Calu3 (cell line): ENCODE results near the gene LCE3C. TPM values are rescaled to one million over a fixed set of nuclear protein-coding genes. Genes with fewer than 3 reads are reported as not detected.
"Not testable (repeated sequence)": the region's sequence is repeated elsewhere in the genome, so short reads cannot be mapped to it uniquely, and the experiment has no call there.

Source experiments
- BruUV-seq: library from RNA; stranded (reverse); fragments of 400-500 nt; replicated peaks from 2 replicates; lab custom pipeline; 2021; lab: Mats Ljungman, UMichigan
- CTCF ChIA-PET: fragments of 300-600 bp; sonication (Branson Sonifier 250); formaldehyde crosslinking; loops from one replicate; lab custom pipeline; 2022; ENCODE audit warnings: antibody characterized with exemption; lab: Charles Lee
- DNase-seq: peaks from one replicate; pipeline ENCODE4 v3.0.0; 2022
- H3K27ac Mint-ChIP-seq: one replicate; pipeline ENCODE4 v1.8.0; 2022; ENCODE audit warnings: mixed read lengths; ENCODE audit not compliant: unreplicated experiment
- H3K27me3 Mint-ChIP-seq: one replicate; pipeline ENCODE4 v1.8.0; 2022; ENCODE audit warnings: mixed read lengths; ENCODE audit not compliant: unreplicated experiment
- H3K36me3 Mint-ChIP-seq: one replicate; pipeline ENCODE4 v1.8.0; 2022; ENCODE audit warnings: mild to moderate bottlenecking, moderate library complexity, mixed read lengths; ENCODE audit not compliant: insufficient read depth, unreplicated experiment
- H3K4me1 Mint-ChIP-seq: one replicate; pipeline ENCODE4 v1.8.0; 2022; ENCODE audit warnings: mild to moderate bottlenecking, low read depth, mixed read lengths; ENCODE audit not compliant: unreplicated experiment
- H3K4me3 Mint-ChIP-seq: one replicate; pipeline ENCODE4 v1.8.0; 2022; ENCODE audit warnings: mild to moderate bottlenecking, low read depth, moderate library complexity, mixed read lengths; ENCODE audit not compliant: unreplicated experiment
- H3K9me3 Mint-ChIP-seq: one replicate; pipeline ENCODE4 v1.8.0; 2022; ENCODE audit warnings: low read depth, mixed read lengths; ENCODE audit not compliant: unreplicated experiment
- intact Hi-C: fragments of 100-400 bp; cut with micrococcal nuclease; formaldehyde crosslinking; loops from one replicate; pipeline ENCODE4 v1.10.0; 2022; ENCODE audit not compliant: unreplicated experiment
- total RNA-seq: library from RNA; stranded (reverse); gene quantifications from 2 replicates; pipeline ENCODE4 v1.2.3, GENCODE V29; 2022
- TF ChIP-seq, protein P1 (sequence below): fragments of 200-600 bp; IDR thresholded peaks from one replicate; pipeline ENCODE4 v1.8.0; 2022; ENCODE audit warnings: antibody characterized with exemption; ENCODE audit not compliant: unreplicated experiment

LCE3C gene
- total RNA-seq, 1 experiment from 2014 or later = not detected

DNA sequence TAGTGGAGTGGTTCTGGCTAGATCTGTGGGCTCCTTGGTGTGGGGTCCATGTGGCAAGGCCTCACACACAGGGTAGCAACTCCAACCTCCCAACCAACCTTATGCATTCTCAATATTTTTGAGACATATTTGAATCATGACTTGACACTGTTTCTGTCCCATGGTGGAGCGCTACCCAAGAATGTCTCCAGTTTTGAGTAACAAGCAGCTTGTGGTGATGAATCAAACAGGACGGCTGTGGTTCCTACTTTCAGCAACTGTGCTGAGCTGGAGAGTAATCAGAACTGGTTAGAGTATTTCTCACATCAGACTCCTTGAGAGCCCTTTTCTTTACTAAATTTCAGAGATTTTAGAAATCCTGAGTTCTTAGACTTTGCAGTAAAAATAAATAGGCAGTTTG lies 22.9 kb upstream of the LCE3C start:
- Mint-ChIP-seq H3K9me3 (no peaks in the 10 kb centered on the region), H3K4me1 (no peaks in the 10 kb centered on the region), H3K36me3 (no peaks in the 10 kb centered on the region), H3K4me3 (no peak overlapping the region), H3K27ac (no peak overlapping the region), H3K27me3 (peaks cover 59% of the 10 kb centered on the region)
- BruUV-seq = no TSS peak
- TF ChIP-seq, protein P1, sequence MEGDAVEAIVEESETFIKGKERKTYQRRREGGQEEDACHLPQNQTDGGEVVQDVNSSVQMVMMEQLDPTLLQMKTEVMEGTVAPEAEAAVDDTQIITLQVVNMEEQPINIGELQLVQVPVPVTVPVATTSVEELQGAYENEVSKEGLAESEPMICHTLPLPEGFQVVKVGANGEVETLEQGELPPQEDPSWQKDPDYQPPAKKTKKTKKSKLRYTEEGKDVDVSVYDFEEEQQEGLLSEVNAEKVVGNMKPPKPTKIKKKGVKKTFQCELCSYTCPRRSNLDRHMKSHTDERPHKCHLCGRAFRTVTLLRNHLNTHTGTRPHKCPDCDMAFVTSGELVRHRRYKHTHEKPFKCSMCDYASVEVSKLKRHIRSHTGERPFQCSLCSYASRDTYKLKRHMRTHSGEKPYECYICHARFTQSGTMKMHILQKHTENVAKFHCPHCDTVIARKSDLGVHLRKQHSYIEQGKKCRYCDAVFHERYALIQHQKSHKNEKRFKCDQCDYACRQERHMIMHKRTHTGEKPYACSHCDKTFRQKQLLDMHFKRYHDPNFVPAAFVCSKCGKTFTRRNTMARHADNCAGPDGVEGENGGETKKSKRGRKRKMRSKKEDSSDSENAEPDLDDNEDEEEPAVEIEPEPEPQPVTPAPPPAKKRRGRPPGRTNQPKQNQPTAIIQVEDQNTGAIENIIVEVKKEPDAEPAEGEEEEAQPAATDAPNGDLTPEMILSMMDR = no peak
- intact Hi-C loops = no loop called here
- DNase-seq = no peak
- CTCF ChIA-PET = interaction anchor here (0.6 kb wide), 1 partner anchor 1248 kb away, joined by 6 read pairs; no protein-coding TSS in a partner anchor

- H3K36me3 Mint-ChIP-seq, DNase-seq, H3K4me3 Mint-ChIP-seq, H3K4me1 Mint-ChIP-seq, intact Hi-C loops, H3K9me3 Mint-ChIP-seq, H3K27ac Mint-ChIP-seq, BruUV-seq: not testable (repeated sequence)
- H3K27me3 Mint-ChIP-seq = peaks cover 53% of the 10 kb centered on the region
- CTCF ChIA-PET = interaction anchor here (0.5 to 0.6 kb wide), 2 partner anchors 99 to 704 kb away, joined by 4 to 5 read pairs; no protein-coding TSS in a partner anchor
These were observed 20.5 kb upstream of the LCE3C start for GRCh38 chr1:152579526-152579925.

- TF ChIP-seq, protein P1 = no peak
- Mint-ChIP-seq H3K4me3 (no peak within 1 kb of the TSS), H3K4me1 (no peaks in the 10 kb centered on the region), H3K27me3 (peaks cover 44% of the 10 kb centered on the region), H3K27ac (no peak within 1 kb of the TSS), H3K36me3 (no peaks in the 10 kb centered on the region), H3K9me3 (no peaks in the 10 kb centered on the region)
- BruUV-seq = no TSS peak
- intact Hi-C loops = no loop called here
- DNase-seq = no peak
- CTCF ChIA-PET = no interaction called here
These were observed 19.6 kb upstream of the LCE3C start, which contains the start of gene LCE3D for GRCh38 chr1:152580433-152580832. LCE3D (minus strand) TSS chr1:152580516; CDS start chr1:152579936, 580 bp downstream.

- CTCF ChIA-PET = no interaction called here
- TF ChIP-seq, protein P1 = no peak
- Mint-ChIP-seq H3K9me3 (no peaks in the 10 kb centered on the region), H3K27ac (no peak overlapping the region), H3K27me3 (peaks cover 55% of the 10 kb centered on the region), H3K4me3 (no peak overlapping the region), H3K4me1 (no peaks in the 10 kb centered on the region), H3K36me3 (no peaks in the 10 kb centered on the region)
- no TSS peak for BruUV-seq
- DNase-seq = no peak
- intact Hi-C loops = no loop called here
These were observed 17.4 kb upstream of the LCE3C start for GRCh38 chr1:152582647-152583046.

- no peaks in the 10 kb centered on the region for H3K4me1 Mint-ChIP-seq
- peaks cover 45% of the 10 kb centered on the region for H3K27me3 Mint-ChIP-seq
- no peaks in the 10 kb centered on the region for H3K9me3 Mint-ChIP-seq
- no TSS peak for BruUV-seq
- TF ChIP-seq, protein P1 = peak; percentile 36
- H3K4me3 Mint-ChIP-seq = no peak overlapping the region
- CTCF ChIA-PET = no interaction called here
- no peak for DNase-seq
- intact Hi-C loops = no loop called here
- no peak overlapping the region for H3K27ac Mint-ChIP-seq
- H3K36me3 Mint-ChIP-seq = no peaks in the 10 kb centered on the region
These were observed 14.4 kb upstream of the LCE3C start for GRCh38 chr1:152585586-152585985.
